ENCODE measurements around the gene OSBPL6.
"Not testable (repeated sequence)": the region's sequence is repeated elsewhere in the genome, so short reads cannot be mapped to it uniquely, and the experiment has no call there.

The OSBPL6 gene

GRCh38 chr2:178417916-178418315, 223.6 kb downstream of the OSBPL6 start:
- Histone ChIP-seq H3K27ac (ENCODE audit: insufficient read depth, low read length, poor library complexity, severe bottlenecking) (no peak overlapping the region), H3K9me3 (ENCODE audit: control insufficient read depth, low read length) (no peaks in the 10 kb centered on the region), H3K4me1 (ENCODE audit: control insufficient read depth, insufficient read depth, low read length, poor library complexity, severe bottlenecking) (no peaks in the 10 kb centered on the region), H3K27me3 (replicated peaks; ENCODE audit: control insufficient read depth, insufficient read depth, low read length, poor library complexity, severe bottlenecking) (no peaks in the 10 kb centered on the region), H3K36me3 (ENCODE audit: control insufficient read depth, insufficient read depth, low read length) (no peaks in the 10 kb centered on the region), H3K4me3 (ENCODE audit: insufficient read depth, low read depth, low read length, poor library complexity, severe bottlenecking) (no peak overlapping the region)
- DNase-seq = no peak

GRCh38 chr2:178418426-178418825, 224.1 kb downstream of the OSBPL6 start:
- H3K27ac ChIP-seq (ENCODE audit: insufficient read depth, low read length, poor library complexity, severe bottlenecking) = no peak overlapping the region
- H3K27me3 ChIP-seq (replicated peaks; ENCODE audit: control insufficient read depth, insufficient read depth, low read length, poor library complexity, severe bottlenecking) = no peaks in the 10 kb centered on the region
- H3K4me1 ChIP-seq (ENCODE audit: control insufficient read depth, insufficient read depth, low read length, poor library complexity, severe bottlenecking) = no peaks in the 10 kb centered on the region

GRCh38 chr2:178419123-178419522, 224.8 kb downstream of the OSBPL6 start:
- no peak for DNase-seq
- H3K27ac ChIP-seq (ENCODE audit: insufficient read depth, low read length, poor library complexity, severe bottlenecking) = no peak overlapping the region
- no peaks in the 10 kb centered on the region for H3K9me3 ChIP-seq (ENCODE audit: control insufficient read depth, low read length)
- H3K4me1 ChIP-seq (ENCODE audit: control insufficient read depth, insufficient read depth, low read length, poor library complexity, severe bottlenecking) = no peaks in the 10 kb centered on the region
- H3K27me3 ChIP-seq (replicated peaks; ENCODE audit: control insufficient read depth, insufficient read depth, low read length, poor library complexity, severe bottlenecking) = no peaks in the 10 kb centered on the region
- no peak overlapping the region for H3K4me3 ChIP-seq (ENCODE audit: insufficient read depth, low read depth, low read length, poor library complexity, severe bottlenecking)
- H3K36me3 ChIP-seq (ENCODE audit: control insufficient read depth, insufficient read depth, low read length) = no peaks in the 10 kb centered on the region

More at GRCh38 chr2:178418426-178418825, 224.1 kb downstream of the OSBPL6 start:
- DNase-seq = no peak
- Histone ChIP-seq H3K9me3 (ENCODE audit: control insufficient read depth, low read length) (no peaks in the 10 kb centered on the region), H3K4me3 (ENCODE audit: insufficient read depth, low read depth, low read length, poor library complexity, severe bottlenecking) (no peak overlapping the region), H3K36me3 (ENCODE audit: control insufficient read depth, insufficient read depth, low read length) (no peaks in the 10 kb centered on the region)

GRCh38 chr2:178420463-178420999, 226.2 kb downstream of the OSBPL6 start:
- no peak overlapping the region for H3K27ac ChIP-seq (ENCODE audit: insufficient read depth, low read length, poor library complexity, severe bottlenecking)
- no peaks in the 10 kb centered on the region for H3K4me1 ChIP-seq (ENCODE audit: control insufficient read depth, insufficient read depth, low read length, poor library complexity, severe bottlenecking)
- H3K27me3 ChIP-seq (replicated peaks; ENCODE audit: control insufficient read depth, insufficient read depth, low read length, poor library complexity, severe bottlenecking) = no peaks in the 10 kb centered on the region
- no peak for DNase-seq
- no peaks in the 10 kb centered on the region for H3K9me3 ChIP-seq (ENCODE audit: control insufficient read depth, low read length)
- H3K4me3 ChIP-seq (ENCODE audit: insufficient read depth, low read depth, low read length, poor library complexity, severe bottlenecking) = no peak overlapping the region
- H3K36me3 ChIP-seq (ENCODE audit: control insufficient read depth, insufficient read depth, low read length) = no peaks in the 10 kb centered on the region

GRCh38 chr2:178422097-178422496, 227.8 kb downstream of the OSBPL6 start:
- H3K27ac ChIP-seq (ENCODE audit: insufficient read depth, low read length, poor library complexity, severe bottlenecking) = no peak overlapping the region
- H3K27me3 ChIP-seq (replicated peaks; ENCODE audit: control insufficient read depth, insufficient read depth, low read length, poor library complexity, severe bottlenecking) = no peaks in the 10 kb centered on the region
- no peaks in the 10 kb centered on the region for H3K36me3 ChIP-seq (ENCODE audit: control insufficient read depth, insufficient read depth, low read length)
- no peak for DNase-seq
- H3K4me3 ChIP-seq (ENCODE audit: insufficient read depth, low read depth, low read length, poor library complexity, severe bottlenecking) = no peak overlapping the region
- no peaks in the 10 kb centered on the region for H3K9me3 ChIP-seq (ENCODE audit: control insufficient read depth, low read length)
- H3K4me1 ChIP-seq (ENCODE audit: control insufficient read depth, insufficient read depth, low read length, poor library complexity, severe bottlenecking) = no peaks in the 10 kb centered on the region

- H3K4me1 ChIP-seq (ENCODE audit: control insufficient read depth, insufficient read depth, low read length, poor library complexity, severe bottlenecking); DNase-seq; H3K27ac ChIP-seq (ENCODE audit: insufficient read depth, low read length, poor library complexity, severe bottlenecking); H3K9me3 ChIP-seq (ENCODE audit: control insufficient read depth, low read length); H3K36me3 ChIP-seq (ENCODE audit: control insufficient read depth, insufficient read depth, low read length); H3K27me3 ChIP-seq (replicated peaks; ENCODE audit: control insufficient read depth, insufficient read depth, low read length, poor library complexity, severe bottlenecking); H3K4me3 ChIP-seq (ENCODE audit: insufficient read depth, low read depth, low read length, poor library complexity, severe bottlenecking): not testable (repeated sequence)
These were observed 229.4 kb downstream of the OSBPL6 start for GRCh38 chr2:178423746-178424145.

- no peak for DNase-seq
- Histone ChIP-seq H3K4me1 (ENCODE audit: control insufficient read depth, insufficient read depth, low read length, poor library complexity, severe bottlenecking) (no peaks in the 10 kb centered on the region), H3K4me3 (ENCODE audit: insufficient read depth, low read depth, low read length, poor library complexity, severe bottlenecking) (no peak overlapping the region), H3K27me3 (replicated peaks; ENCODE audit: control insufficient read depth, insufficient read depth, low read length, poor library complexity, severe bottlenecking) (no peaks in the 10 kb centered on the region), H3K9me3 (ENCODE audit: control insufficient read depth, low read length) (no peaks in the 10 kb centered on the region), H3K36me3 (ENCODE audit: control insufficient read depth, insufficient read depth, low read length) (peaks cover 7% of the 10 kb centered on the region), H3K27ac (ENCODE audit: insufficient read depth, low read length, poor library complexity, severe bottlenecking) (no peak overlapping the region)
These were observed 231.0 kb downstream of the OSBPL6 start for GRCh38 chr2:178425255-178425827.

GRCh38 chr2:178426388-178426787, 232.1 kb downstream of the OSBPL6 start:
- H3K27me3 ChIP-seq (replicated peaks; ENCODE audit: control insufficient read depth, insufficient read depth, low read length, poor library complexity, severe bottlenecking) = no peaks in the 10 kb centered on the region
- H3K9me3 ChIP-seq (ENCODE audit: control insufficient read depth, low read length) = no peaks in the 10 kb centered on the region
- DNase-seq = no peak

GRCh38 chr2:178427458-178427857, 233.1 kb downstream of the OSBPL6 start:
- no peaks in the 10 kb centered on the region for H3K9me3 ChIP-seq (ENCODE audit: control insufficient read depth, low read length)
- no peak overlapping the region for H3K27ac ChIP-seq (ENCODE audit: insufficient read depth, low read length, poor library complexity, severe bottlenecking)
- no peak overlapping the region for H3K4me3 ChIP-seq (ENCODE audit: insufficient read depth, low read depth, low read length, poor library complexity, severe bottlenecking)
- peaks cover 17% of the 10 kb centered on the region for H3K36me3 ChIP-seq (ENCODE audit: control insufficient read depth, insufficient read depth, low read length)
- H3K4me1 ChIP-seq (ENCODE audit: control insufficient read depth, insufficient read depth, low read length, poor library complexity, severe bottlenecking) = no peaks in the 10 kb centered on the region
- no peak for DNase-seq
- no peaks in the 10 kb centered on the region for H3K27me3 ChIP-seq (replicated peaks; ENCODE audit: control insufficient read depth, insufficient read depth, low read length, poor library complexity, severe bottlenecking)

More at GRCh38 chr2:178426388-178426787, 232.1 kb downstream of the OSBPL6 start:
- no peaks in the 10 kb centered on the region for H3K4me1 ChIP-seq (ENCODE audit: control insufficient read depth, insufficient read depth, low read length, poor library complexity, severe bottlenecking)
- peaks cover 11% of the 10 kb centered on the region for H3K36me3 ChIP-seq (ENCODE audit: control insufficient read depth, insufficient read depth, low read length)
- no peak overlapping the region for H3K4me3 ChIP-seq (ENCODE audit: insufficient read depth, low read depth, low read length, poor library complexity, severe bottlenecking)
- no peak overlapping the region for H3K27ac ChIP-seq (ENCODE audit: insufficient read depth, low read length, poor library complexity, severe bottlenecking)

- H3K4me1 ChIP-seq (ENCODE audit: control insufficient read depth, insufficient read depth, low read length, poor library complexity, severe bottlenecking) = no peaks in the 10 kb centered on the region
- peaks cover 22% of the 10 kb centered on the region for H3K36me3 ChIP-seq (ENCODE audit: control insufficient read depth, insufficient read depth, low read length)
- no peak overlapping the region for H3K27ac ChIP-seq (ENCODE audit: insufficient read depth, low read length, poor library complexity, severe bottlenecking)
- no peaks in the 10 kb centered on the region for H3K27me3 ChIP-seq (replicated peaks; ENCODE audit: control insufficient read depth, insufficient read depth, low read length, poor library complexity, severe bottlenecking)
- no peak overlapping the region for H3K4me3 ChIP-seq (ENCODE audit: insufficient read depth, low read depth, low read length, poor library complexity, severe bottlenecking)
- H3K9me3 ChIP-seq (ENCODE audit: control insufficient read depth, low read length) = no peaks in the 10 kb centered on the region
- DNase-seq = no peak
These were observed 234.1 kb downstream of the OSBPL6 start for GRCh38 chr2:178428396-178428806.

Measured in effector memory CD4-positive, alpha-beta T cell (primary cell).